ENCODE results near the gene TENT4A. TPM values are rescaled to one million over a fixed set of nuclear protein-coding genes. Genes with fewer than 3 reads are reported as not detected.

Gene TENT4A
- total RNA-seq, 3 donors from 2014 or later (not counting 1 experiment from before 2014, with no cell fraction given) = 36.0 to 65.6 (median 44.9) TPM

DNA sequence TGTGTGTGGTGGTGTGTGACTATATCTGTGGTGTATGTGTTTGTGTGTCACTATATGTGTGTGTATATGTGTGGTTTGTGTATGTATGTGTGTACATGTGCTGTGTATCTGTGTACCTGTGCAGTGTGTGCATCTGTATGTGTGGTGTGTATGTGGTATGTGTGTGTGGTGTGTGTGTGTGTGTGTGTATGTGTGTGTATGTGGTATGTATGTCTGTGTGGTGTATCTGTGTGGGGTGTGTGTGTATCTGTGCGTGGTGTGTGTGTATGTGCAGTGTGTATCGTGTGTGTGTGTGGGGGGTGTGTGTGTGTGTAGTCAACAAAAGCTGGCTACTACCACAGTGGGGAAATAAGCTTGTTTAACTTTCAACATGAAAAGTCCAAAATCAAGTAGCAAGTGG, 31.6 kb upstream of the TENT4A start:
- H3K27me3 Mint-ChIP-seq (ENCODE audit: low read depth in 2 of 2) = peaks cover 14 to 24% of the 10 kb centered on the region in 2 donors
- no peak for ATAC-seq
- TF ChIP-seq, protein P1, sequence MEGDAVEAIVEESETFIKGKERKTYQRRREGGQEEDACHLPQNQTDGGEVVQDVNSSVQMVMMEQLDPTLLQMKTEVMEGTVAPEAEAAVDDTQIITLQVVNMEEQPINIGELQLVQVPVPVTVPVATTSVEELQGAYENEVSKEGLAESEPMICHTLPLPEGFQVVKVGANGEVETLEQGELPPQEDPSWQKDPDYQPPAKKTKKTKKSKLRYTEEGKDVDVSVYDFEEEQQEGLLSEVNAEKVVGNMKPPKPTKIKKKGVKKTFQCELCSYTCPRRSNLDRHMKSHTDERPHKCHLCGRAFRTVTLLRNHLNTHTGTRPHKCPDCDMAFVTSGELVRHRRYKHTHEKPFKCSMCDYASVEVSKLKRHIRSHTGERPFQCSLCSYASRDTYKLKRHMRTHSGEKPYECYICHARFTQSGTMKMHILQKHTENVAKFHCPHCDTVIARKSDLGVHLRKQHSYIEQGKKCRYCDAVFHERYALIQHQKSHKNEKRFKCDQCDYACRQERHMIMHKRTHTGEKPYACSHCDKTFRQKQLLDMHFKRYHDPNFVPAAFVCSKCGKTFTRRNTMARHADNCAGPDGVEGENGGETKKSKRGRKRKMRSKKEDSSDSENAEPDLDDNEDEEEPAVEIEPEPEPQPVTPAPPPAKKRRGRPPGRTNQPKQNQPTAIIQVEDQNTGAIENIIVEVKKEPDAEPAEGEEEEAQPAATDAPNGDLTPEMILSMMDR (IDR thresholded peaks at IDR 0.05) = no peak
- DNase-seq = no peak
- no peak overlapping the region for H3K4me3 Mint-ChIP-seq
- H3K36me3 ChIP-seq (ENCODE audit: control insufficient read depth, insufficient read depth, low read length) = no peaks in the 10 kb centered on the region
- H3K27me3 ChIP-seq (ENCODE audit: control insufficient read depth, insufficient read depth, low read length) = peaks cover 9% of the 10 kb centered on the region
- H3K9me3 Mint-ChIP-seq = no peaks in the 10 kb centered on the region
- no peaks in the 10 kb centered on the region for H3K36me3 Mint-ChIP-seq
- H3K27ac Mint-ChIP-seq = no peak overlapping the region
- peaks cover 2 to 3% of the 10 kb centered on the region in 2 donors for H3K4me1 Mint-ChIP-seq
- H3K27ac ChIP-seq (ENCODE audit: low read length) = no peak overlapping the region
- H3K4me1 ChIP-seq (ENCODE audit: control insufficient read depth, insufficient read depth, low read length) = no peaks in the 10 kb centered on the region
- WGBS (ENCODE audit: insufficient coverage) = 59% methylated on average over 2 of the region's 2 CpGs
- intact Hi-C loops (cut with micrococcal nuclease) = no loop called here
- H3K9me3 ChIP-seq (ENCODE audit: control insufficient read depth, insufficient read depth, low read length) = no peaks in the 10 kb centered on the region
- H3K4me3 ChIP-seq (ENCODE audit: low read length) = no peak overlapping the region

- no peaks in the 10 kb centered on the region for H3K9me3 Mint-ChIP-seq
- no peak for ATAC-seq
- DNase-seq = no peak
- 63% methylated on average over 11 of the region's 11 CpGs for WGBS (ENCODE audit: insufficient coverage)
- no peaks in the 10 kb centered on the region for H3K9me3 ChIP-seq (ENCODE audit: control insufficient read depth, insufficient read depth, low read length)
- H3K27ac Mint-ChIP-seq = no peak overlapping the region
- peaks cover 9% of the 10 kb centered on the region for H3K27me3 ChIP-seq (ENCODE audit: control insufficient read depth, insufficient read depth, low read length)
- no peak overlapping the region for H3K4me3 Mint-ChIP-seq
- H3K36me3 ChIP-seq (ENCODE audit: control insufficient read depth, insufficient read depth, low read length) = no peaks in the 10 kb centered on the region
- peaks cover 5 to 6% of the 10 kb centered on the region in 2 donors for H3K4me1 Mint-ChIP-seq
- no peaks in the 10 kb centered on the region for H3K4me1 ChIP-seq (ENCODE audit: control insufficient read depth, insufficient read depth, low read length)
- TF ChIP-seq, protein P1 (IDR thresholded peaks at IDR 0.05) = no peak
- no peak overlapping the region for H3K27ac ChIP-seq (ENCODE audit: low read length)
- no peaks in the 10 kb centered on the region for H3K36me3 Mint-ChIP-seq
- peaks cover 16 to 24% of the 10 kb centered on the region in 2 donors for H3K27me3 Mint-ChIP-seq (ENCODE audit: low read depth in 2 of 2)
- no peak overlapping the region for H3K4me3 ChIP-seq (ENCODE audit: low read length)
- intact Hi-C loops (cut with micrococcal nuclease) = no loop called here
Observed at GRCh38 chr5:6682239-6682638, 31.0 kb upstream of the TENT4A start.

- Histone ChIP-seq H3K36me3 (ENCODE audit: control insufficient read depth, insufficient read depth, low read length) (no peaks in the 10 kb centered on the region), H3K27ac (ENCODE audit: low read length) (no peak overlapping the region), H3K4me1 (ENCODE audit: control insufficient read depth, insufficient read depth, low read length) (no peaks in the 10 kb centered on the region), H3K4me3 (ENCODE audit: low read length) (no peak overlapping the region), H3K9me3 (ENCODE audit: control insufficient read depth, insufficient read depth, low read length) (no peaks in the 10 kb centered on the region), H3K27me3 (ENCODE audit: control insufficient read depth, insufficient read depth, low read length) (peaks cover 9% of the 10 kb centered on the region)
- no peak for ATAC-seq
- intact Hi-C loops (cut with micrococcal nuclease) = no loop called here
- no peaks in the 10 kb centered on the region for H3K36me3 Mint-ChIP-seq
- H3K27ac Mint-ChIP-seq = no peak overlapping the region
- 95% methylated on average over 6 of the region's 8 CpGs for WGBS (ENCODE audit: insufficient coverage)
- no peaks in the 10 kb centered on the region for H3K9me3 Mint-ChIP-seq
- H3K27me3 Mint-ChIP-seq (ENCODE audit: low read depth in 2 of 2) = peaks cover 20 to 24% of the 10 kb centered on the region in 2 donors
- H3K4me3 Mint-ChIP-seq = no peak overlapping the region
- peaks cover 6 to 11% of the 10 kb centered on the region in 2 donors for H3K4me1 Mint-ChIP-seq
- TF ChIP-seq, protein P1 (IDR thresholded peaks at IDR 0.05) = no peak
- DNase-seq = no peak
Observed at GRCh38 chr5:6683241-6683640, 30.0 kb upstream of the TENT4A start.

- WGBS (ENCODE audit: insufficient coverage) = 77% methylated on average over 3 of the region's 4 CpGs
- H3K27ac ChIP-seq (ENCODE audit: low read length) = no peak overlapping the region
- H3K27me3 ChIP-seq (ENCODE audit: control insufficient read depth, insufficient read depth, low read length) = peaks cover 9% of the 10 kb centered on the region
- peaks cover 18 to 20% of the 10 kb centered on the region in 2 donors for H3K27me3 Mint-ChIP-seq (ENCODE audit: low read depth in 2 of 2)
- no peaks in the 10 kb centered on the region for H3K9me3 ChIP-seq (ENCODE audit: control insufficient read depth, insufficient read depth, low read length)
- ATAC-seq (no peak), DNase-seq (no peak)
- TF ChIP-seq, protein P1 (IDR thresholded peaks at IDR 0.05) = no peak
- H3K4me3 Mint-ChIP-seq = no peak overlapping the region
- no peak overlapping the region for H3K27ac Mint-ChIP-seq
- intact Hi-C loops (cut with micrococcal nuclease) = no loop called here
- no peaks in the 10 kb centered on the region for H3K36me3 Mint-ChIP-seq
- no peaks in the 10 kb centered on the region for H3K4me1 ChIP-seq (ENCODE audit: control insufficient read depth, insufficient read depth, low read length)
- peaks cover 6 to 11% of the 10 kb centered on the region in 2 donors for H3K4me1 Mint-ChIP-seq
- H3K4me3 ChIP-seq (ENCODE audit: low read length) = no peak overlapping the region
- no peaks in the 10 kb centered on the region for H3K9me3 Mint-ChIP-seq
- H3K36me3 ChIP-seq (ENCODE audit: control insufficient read depth, insufficient read depth, low read length) = no peaks in the 10 kb centered on the region
Observed at GRCh38 chr5:6684075-6684474, 29.2 kb upstream of the TENT4A start.
